Skin of body (tissue), 3 donors: ENCODE measurements around the gene ECI1. TPM values are rescaled to one million over a fixed set of nuclear protein-coding genes. Genes with fewer than 3 reads are reported as not detected.

Experiments used
- DNase-seq: peaks from one replicate; lab custom pipeline; 2025; lab: John Stamatoyannopoulos, UW
- small RNA-seq: library from RNA; depleted of rRNA; stranded (forward); fragments of <200 nt; gene quantifications from one replicate; pipeline ENCODE3, GENCODE V24; 2014; ENCODE audit warnings: low replicate concordance
- total RNA-seq: library from RNA; depleted of rRNA; stranded (reverse); fragments of >200 nt; gene quantifications from one replicate; pipeline ENCODE4 v1.2.3, GENCODE V29; 2014

Gene ECI1
- total RNA-seq, 1 donor from 2014 or later = 24.3 TPM

GRCh38 chr16:2196162-2196980 lies 55.0 kb downstream of the ECI1 start, which contains the start of gene CASKIN1:
CASKIN1 (minus strand) TSS chr16:2196605; CDS start chr16:2196432, 173 bp downstream.
- DNase-seq = no peak

DNA sequence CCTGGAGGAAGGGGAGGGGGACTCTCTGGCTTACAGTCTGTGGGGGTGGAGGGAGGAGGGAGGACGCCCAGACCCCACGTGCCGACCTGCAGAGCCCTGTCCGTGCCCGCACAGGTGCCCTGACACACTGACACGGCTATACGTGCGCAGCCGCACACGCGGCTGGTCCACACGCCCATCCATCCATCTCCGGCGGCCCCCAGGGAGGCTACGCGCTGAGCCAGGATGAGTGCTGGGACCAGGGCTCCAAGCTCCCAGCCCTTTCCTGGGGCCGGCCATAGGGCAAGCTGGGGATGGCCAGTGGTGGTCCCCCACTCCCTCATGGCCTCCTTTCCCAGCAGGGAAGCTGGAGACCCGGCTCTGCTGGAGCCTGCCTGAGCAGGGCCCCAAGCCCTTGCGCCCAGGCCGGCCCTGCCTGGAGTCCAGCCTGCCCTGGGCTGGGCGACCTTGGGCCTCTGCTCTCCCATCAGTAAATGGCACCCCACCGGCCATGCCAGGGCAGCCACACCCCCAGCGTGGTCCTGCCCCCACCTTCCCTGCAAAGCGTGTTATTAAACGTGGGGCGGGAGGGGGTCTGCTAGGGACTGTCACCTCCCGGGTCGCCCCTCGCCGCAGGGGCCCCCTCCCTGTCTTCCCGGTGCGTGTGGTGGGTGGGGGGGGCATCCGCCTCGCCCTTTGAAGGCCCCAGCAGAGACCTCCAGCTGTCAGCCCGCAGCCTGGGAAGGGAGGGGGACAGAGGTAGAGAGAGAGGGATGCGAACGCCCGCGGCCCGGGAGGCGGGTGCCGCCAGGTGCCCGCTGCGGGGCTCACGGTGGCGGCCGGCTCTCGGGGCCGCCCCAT lies 55.8 kb downstream of the ECI1 start:
- no peak for DNase-seq

DNA sequence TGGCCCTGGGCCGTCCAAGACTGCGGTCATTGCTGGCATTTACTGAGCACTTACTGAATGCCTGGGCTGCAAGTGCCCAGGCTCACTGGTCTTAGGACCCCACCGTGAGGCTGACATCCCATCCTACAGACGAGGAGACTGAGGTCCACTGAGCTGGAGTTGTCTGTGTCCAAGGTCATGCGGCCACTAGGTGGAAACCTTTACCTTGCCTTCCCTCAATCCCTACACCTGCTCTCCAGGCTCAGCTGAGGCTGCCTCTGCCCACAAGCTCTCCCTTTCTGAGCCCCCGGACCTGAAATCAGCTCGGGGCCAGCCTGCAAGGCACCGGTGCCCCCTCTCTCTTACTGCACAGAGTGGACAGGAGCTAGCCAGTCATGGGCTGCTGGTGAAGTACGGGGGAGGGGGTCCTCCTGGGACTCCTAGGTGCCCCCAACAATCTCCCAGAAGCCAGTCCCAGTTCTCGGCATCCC lies 56.5 kb downstream of the ECI1 start:
- no peak for DNase-seq

GRCh38 chr16:2194166-2194834 lies 57.1 kb downstream of the ECI1 start:
- peak; percentile 15 for DNase-seq

DNA sequence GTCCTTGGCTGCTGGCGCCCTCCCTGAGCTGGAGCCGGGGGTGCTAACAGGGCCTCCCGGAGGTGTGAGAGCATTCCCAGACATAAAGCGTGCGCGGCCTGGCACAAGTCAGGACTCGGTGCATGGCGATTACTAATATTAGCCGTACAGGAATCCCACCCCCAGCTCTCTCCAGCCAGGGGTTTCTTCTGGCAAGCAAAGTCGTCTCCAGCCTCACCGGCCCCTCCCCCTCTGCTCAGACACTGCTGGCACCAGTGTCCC lies 60.0 kb downstream of the ECI1 start:
- no peak for DNase-seq

GRCh38 chr16:2190659-2191445 lies 60.5 kb downstream of the ECI1 start:
- DNase-seq = no peak

DNA sequence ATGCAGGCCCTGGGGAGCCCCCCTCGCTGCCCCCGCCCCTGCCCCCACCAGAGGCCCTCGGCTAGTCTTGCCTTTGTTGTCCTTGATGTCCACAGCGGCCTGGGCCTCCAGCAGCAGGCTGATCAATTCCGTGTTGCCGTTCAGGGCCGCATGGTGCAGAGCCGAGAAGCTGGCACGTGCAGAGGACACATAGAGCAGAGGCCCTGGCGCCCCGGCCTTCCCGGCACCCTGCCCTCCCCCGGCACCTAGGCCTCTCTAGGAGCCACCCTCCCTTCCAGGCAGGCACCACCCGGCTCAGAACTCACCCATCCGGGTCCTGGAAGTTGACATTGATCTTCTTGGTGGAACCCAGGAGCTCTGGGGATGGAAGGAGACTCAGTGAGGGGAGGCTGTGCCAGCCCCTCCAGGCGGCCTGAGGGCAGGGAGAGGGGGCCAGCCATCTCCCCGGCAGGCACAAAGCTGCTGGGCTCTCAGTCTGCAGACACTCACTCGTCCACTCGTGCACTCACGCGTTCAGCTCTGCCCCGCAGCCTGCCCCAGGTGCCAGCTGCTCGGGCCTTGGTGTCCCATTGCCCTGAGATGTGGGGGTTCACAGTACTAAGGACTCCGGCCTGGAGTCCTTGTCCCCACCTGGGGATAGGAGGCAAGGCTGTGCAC lies 61.3 kb downstream of the ECI1 start:
- no peak for DNase-seq

Small RNA genes lying within 50 kb of the gene (small RNA-seq; reads per million reads assigned to genes)
- gene MIR3677 = not detected
- not detected for gene MIR4717

Other genes starting within 250 kb of the ECI1 start
- gene ZNF598, start 241.8 kb downstream of the ECI1 start, total RNA-seq = 12.8 TPM
- 2.2 TPM for gene NPW, start 231.8 kb downstream of the ECI1 start, total RNA-seq
- gene NHERF2, start 224.7 kb downstream of the ECI1 start, total RNA-seq = 20.1 TPM
- gene NTHL1, start 203.8 kb downstream of the ECI1 start, total RNA-seq = 14.8 TPM
- 58.9 TPM for gene TSC2, start 203.6 kb downstream of the ECI1 start, total RNA-seq
- 76.2 TPM for gene PKD1, start 115.7 kb downstream of the ECI1 start, total RNA-seq
- gene RAB26, start 103.0 kb downstream of the ECI1 start, total RNA-seq = 1.6 TPM
- gene TRAF7, start 95.8 kb downstream of the ECI1 start, total RNA-seq = 17.3 TPM
- 0.79 TPM for gene CASKIN1, start 55.0 kb downstream of the ECI1 start, total RNA-seq
- 9.4 TPM for gene MLST8, start 46.1 kb downstream of the ECI1 start, total RNA-seq
- 2.7 TPM for gene BRICD5, start 40.7 kb downstream of the ECI1 start, total RNA-seq
- 4.1 TPM for gene PGP, start 36.7 kb downstream of the ECI1 start, total RNA-seq
- 23.2 TPM for gene E4F1, start 28.0 kb downstream of the ECI1 start, total RNA-seq
- 17.3 TPM for gene DNASE1L2, start 15.1 kb downstream of the ECI1 start, total RNA-seq
- gene RNPS1, start 16.5 kb upstream of the ECI1 start, total RNA-seq = 57.3 TPM
- gene ABCA3, start 89.1 kb upstream of the ECI1 start, total RNA-seq = 3.5 TPM
- 7.8 TPM for gene CCNF, start 177.9 kb upstream of the ECI1 start, total RNA-seq
- 3.4 TPM for gene TEDC2, start 208.5 kb upstream of the ECI1 start, total RNA-seq
- gene NTN3, start 219.7 kb upstream of the ECI1 start, total RNA-seq = 3.4 TPM
- gene TBC1D24, start 223.5 kb upstream of the ECI1 start, total RNA-seq = 8.8 TPM